Muscle of leg (tissue), 11 donors: ENCODE data around the gene PSMC3. TPM values are rescaled to one million over a fixed set of nuclear protein-coding genes. Genes with fewer than 3 reads are reported as not detected.

ENCODE experiments used
- DNase-seq: peaks from one replicate; pipeline ENCODE4 v3.0.0; 2013
- H3K27ac ChIP-seq: one replicate; pipeline ENCODE4 v1.5.1; 2013; ENCODE audit warnings: mild to moderate bottlenecking, low read length, control low read depth
- H3K27me3 ChIP-seq: one replicate; pipeline ENCODE4 v1.6.1; 2013; ENCODE audit warnings: low read length; ENCODE audit not compliant: control insufficient read depth, insufficient read depth
- H3K36me3 ChIP-seq: one replicate; pipeline ENCODE4 v1.6.1; 2013; ENCODE audit warnings: low read length; ENCODE audit not compliant: control insufficient read depth, insufficient read depth
- H3K4me1 ChIP-seq: one replicate; pipeline ENCODE4 v1.6.1; 2013; ENCODE audit warnings: low read length; ENCODE audit not compliant: control insufficient read depth, insufficient read depth
- H3K4me3 ChIP-seq: one replicate; pipeline ENCODE4 v1.5.1; 2013; ENCODE audit warnings: low read length, control low read depth
- H3K9me3 ChIP-seq: replicated peaks from 2 replicates; pipeline ENCODE4 v1.6.1; 2013; ENCODE audit warnings: low read depth, low read length; ENCODE audit not compliant: control insufficient read depth
- WGBS: methylation state at CpG from one replicate; pipeline ENCODE4 v1.1.5; 2013; ENCODE audit warnings: missing lambda C conversion rate; ENCODE audit not compliant: insufficient coverage; 5-methylcytosine and 5-hydroxymethylcytosine counted together
- polyA plus RNA-seq, 8 donors: library from polyadenylated mRNA; unstranded; fragments of 120-200 nt; gene quantifications; one replicate each; pipeline versions ENCODE4 v1.2.1 to v1.2.3, GENCODE V29; 2013; ENCODE audit warnings: inconsistent platforms in 1 of 8, low replicate concordance in 1 of 8; ENCODE audit not compliant: insufficient read length in 8 of 8, insufficient read depth in 1 of 8
- total RNA-seq: library from RNA; stranded (reverse); fragments of 120-200 nt; gene quantifications from one replicate; pipeline ENCODE4 v1.2.4, GENCODE V29; 2013

Gene PSMC3
- total and polyA plus RNA-seq, 9 donors: 99.1 to 159 (median 136) TPM

DNA sequence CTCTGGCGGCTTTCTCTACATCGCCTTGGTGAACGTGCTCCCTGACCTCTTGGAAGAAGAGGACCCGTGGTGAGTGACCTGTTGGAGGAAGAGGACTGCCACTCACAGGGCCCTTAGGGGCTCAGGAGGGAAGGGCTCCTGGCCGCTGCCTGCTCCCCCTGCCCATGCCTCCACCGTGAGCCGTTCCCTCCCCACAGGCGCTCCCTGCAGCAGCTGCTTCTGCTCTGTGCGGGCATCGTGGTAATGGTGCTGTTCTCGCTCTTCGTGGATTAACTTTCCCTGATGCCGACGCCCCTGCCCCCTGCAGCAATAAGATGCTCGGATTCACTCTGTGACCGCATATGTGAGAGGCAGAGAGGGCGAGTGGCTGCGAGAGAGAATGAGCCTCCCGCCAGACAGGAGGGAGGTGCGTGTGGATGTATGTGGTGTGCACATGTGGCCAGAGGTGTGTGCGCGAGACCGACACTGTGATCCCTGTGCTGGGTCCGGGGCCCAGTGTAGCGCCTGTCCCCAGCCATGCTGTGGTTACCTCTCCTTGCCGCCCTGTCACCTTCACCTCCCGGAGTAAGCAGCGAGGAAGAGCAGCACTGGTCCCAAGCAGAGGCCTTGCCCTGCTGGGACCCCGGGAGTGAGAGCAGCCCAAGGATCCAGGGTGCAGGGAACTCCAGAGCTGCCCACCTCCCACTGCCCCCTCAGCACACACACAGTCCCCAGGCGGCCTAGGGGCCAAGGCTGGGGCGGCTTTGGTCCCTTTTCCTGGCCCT is 11.0 kb downstream of the PSMC3 start:
- Histone ChIP-seq H3K4me3 (no peak overlapping the region), H3K36me3 (peaks cover 80% of the 10 kb centered on the region), H3K27ac (peak overlapping the region; percentile 93), H3K9me3 (no peaks in the 10 kb centered on the region), H3K27me3 (no peaks in the 10 kb centered on the region), H3K4me1 (peaks cover 56% of the 10 kb centered on the region)
- no peak for DNase-seq
- 73% methylated on average over 22 of the region's 31 CpGs for WGBS

DNA sequence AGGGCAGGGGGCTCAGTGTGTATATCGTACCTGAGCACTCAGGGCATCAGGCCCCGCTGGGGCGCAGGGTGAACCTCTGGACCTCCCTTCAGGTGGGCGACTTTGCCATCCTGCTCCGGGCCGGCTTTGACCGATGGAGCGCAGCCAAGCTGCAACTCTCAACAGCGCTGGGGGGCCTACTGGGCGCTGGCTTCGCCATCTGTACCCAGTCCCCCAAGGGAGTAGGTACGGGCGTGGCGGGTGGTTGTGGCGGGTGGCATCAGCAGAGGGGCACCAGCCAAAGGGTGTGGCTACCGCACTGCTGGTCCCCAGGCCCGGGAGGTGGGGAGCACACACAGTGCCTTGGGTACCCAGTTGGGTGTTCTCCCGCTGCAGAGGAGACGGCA is 11.6 kb downstream of the PSMC3 start:
- H3K27ac ChIP-seq: peak overlapping the region; percentile 55
- H3K9me3 ChIP-seq: no peaks in the 10 kb centered on the region
- no peak for DNase-seq
- no peak overlapping the region for H3K4me3 ChIP-seq
- H3K4me1 ChIP-seq: peaks cover 62% of the 10 kb centered on the region
- peaks cover 77% of the 10 kb centered on the region for H3K36me3 ChIP-seq
- no peaks in the 10 kb centered on the region for H3K27me3 ChIP-seq
- WGBS: 87% methylated on average over 18 of the region's 19 CpGs

DNA sequence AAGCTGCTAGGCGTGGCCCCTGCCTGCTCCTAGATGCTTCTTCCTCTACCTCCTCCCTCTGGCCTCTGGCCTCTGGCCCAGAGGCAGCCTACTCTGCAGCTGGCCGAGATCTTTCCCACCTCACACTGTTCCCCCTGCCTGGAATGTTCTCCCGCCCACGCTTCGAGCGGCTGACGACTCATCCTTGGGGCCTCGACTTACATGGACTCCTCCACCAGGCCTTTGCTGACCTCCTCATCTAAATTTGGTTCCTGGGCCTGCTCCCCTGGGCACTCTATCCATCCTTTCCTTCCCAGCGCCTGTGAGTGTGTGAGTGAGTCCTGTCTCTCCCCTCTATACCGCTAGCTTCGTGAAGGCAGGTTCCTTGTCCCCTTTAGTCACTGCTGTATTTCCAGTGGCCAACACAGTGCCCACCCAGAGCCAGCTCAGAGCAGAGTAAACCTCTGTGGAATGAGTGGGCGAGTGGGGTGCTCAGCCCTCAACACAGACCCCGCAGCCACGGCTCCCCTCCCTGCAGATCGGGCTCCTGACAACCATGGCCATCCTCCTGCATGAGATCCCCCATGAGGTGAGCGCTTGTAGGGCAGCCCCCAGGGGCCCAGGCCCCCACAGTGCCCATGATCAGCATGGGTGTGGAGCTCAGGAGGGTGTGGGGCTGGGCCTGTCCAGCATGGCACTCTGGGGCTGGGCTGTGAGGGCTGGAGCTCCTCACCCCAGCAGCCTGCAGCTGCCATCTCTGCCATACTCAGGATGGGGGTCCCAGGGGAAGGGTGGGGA is 12.1 kb downstream of the PSMC3 start:
- H3K27ac ChIP-seq: no peak overlapping the region
- peaks cover 72% of the 10 kb centered on the region for H3K36me3 ChIP-seq
- WGBS: 25% methylated on average over 8 of the region's 16 CpGs
- no peaks in the 10 kb centered on the region for H3K27me3 ChIP-seq
- H3K4me3 ChIP-seq: no peak overlapping the region
- peaks cover 68% of the 10 kb centered on the region for H3K4me1 ChIP-seq
- no peaks in the 10 kb centered on the region for H3K9me3 ChIP-seq
- no peak for DNase-seq

DNA sequence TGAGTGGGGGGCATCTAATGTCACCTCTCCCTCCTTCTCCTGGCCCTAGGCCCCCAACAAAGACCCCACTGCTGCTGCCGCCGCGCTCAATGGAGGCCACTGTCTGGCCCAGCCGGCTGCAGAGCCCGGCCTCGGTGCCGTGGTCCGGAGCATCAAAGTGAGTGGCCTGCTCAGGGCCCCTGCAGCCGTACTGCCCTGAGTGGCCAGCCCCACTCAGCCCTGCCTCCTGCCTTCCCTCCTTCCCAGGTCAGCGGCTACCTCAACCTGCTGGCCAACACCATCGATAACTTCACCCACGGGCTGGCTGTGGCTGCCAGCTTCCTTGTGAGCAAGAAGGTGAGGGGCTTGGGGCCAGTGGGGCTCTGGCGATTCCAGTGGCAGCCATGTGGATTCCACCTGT is 12.9 kb downstream of the PSMC3 start:
- no peak overlapping the region for H3K4me3 ChIP-seq
- no peaks in the 10 kb centered on the region for H3K9me3 ChIP-seq
- WGBS: 92% methylated on average over 11 of the region's 13 CpGs
- H3K27me3 ChIP-seq: no peaks in the 10 kb centered on the region
- DNase-seq: no peak
- H3K4me1 ChIP-seq: peaks cover 72% of the 10 kb centered on the region
- H3K27ac ChIP-seq: no peak overlapping the region
- H3K36me3 ChIP-seq: peaks cover 65% of the 10 kb centered on the region

DNA sequence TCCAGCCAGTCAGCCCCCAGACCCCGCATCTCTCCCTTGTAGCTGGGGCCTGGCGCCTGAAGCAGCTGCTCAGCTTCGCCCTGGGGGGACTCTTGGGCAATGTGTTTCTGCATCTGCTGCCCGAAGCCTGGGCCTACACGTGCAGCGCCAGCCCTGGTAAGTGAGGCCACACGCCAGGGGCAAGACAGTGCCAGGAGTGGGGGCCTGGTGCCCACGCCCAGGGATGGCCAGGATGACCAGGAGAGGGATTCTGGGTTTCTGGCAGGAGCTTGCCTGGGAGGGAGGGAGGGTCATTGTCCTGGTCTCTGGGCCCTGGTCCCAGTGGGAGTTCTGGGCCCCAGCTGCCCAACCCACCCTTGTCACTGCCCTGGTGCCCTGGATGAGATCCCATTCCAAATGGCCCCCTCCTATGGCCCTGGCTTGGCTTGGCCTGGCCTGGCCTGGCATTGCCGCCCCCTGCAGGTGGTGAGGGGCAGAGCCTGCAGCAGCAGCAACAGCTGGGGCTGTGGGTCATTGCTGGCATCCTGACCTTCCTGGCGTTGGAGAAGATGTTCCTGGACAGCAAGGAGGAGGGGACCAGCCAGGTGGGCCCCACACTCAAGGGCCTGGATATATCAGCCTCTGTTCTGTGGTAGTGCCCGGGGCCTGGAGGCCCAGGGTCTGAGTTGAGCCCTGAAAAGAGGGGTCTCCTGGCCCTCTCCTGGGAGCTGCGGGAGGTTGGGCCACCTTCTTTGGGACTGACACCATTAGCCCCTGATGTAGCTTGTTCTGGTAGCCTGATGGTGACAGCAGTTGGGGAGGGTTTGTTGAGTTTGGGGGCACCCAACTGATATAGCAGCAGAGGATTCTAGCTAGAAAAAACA is 14.1 kb downstream of the PSMC3 start:
- peaks cover 55% of the 10 kb centered on the region for H3K36me3 ChIP-seq
- peak overlapping the region; percentile 29 for H3K27ac ChIP-seq
- peak; percentile 65 for DNase-seq
- no peaks in the 10 kb centered on the region for H3K27me3 ChIP-seq
- 66% methylated on average over 11 of the region's 12 CpGs for whole genome bisulfite sequencing
- H3K4me1 ChIP-seq: peaks cover 79% of the 10 kb centered on the region
- H3K9me3 ChIP-seq: no peaks in the 10 kb centered on the region
- H3K4me3 ChIP-seq: no peak overlapping the region

DNA sequence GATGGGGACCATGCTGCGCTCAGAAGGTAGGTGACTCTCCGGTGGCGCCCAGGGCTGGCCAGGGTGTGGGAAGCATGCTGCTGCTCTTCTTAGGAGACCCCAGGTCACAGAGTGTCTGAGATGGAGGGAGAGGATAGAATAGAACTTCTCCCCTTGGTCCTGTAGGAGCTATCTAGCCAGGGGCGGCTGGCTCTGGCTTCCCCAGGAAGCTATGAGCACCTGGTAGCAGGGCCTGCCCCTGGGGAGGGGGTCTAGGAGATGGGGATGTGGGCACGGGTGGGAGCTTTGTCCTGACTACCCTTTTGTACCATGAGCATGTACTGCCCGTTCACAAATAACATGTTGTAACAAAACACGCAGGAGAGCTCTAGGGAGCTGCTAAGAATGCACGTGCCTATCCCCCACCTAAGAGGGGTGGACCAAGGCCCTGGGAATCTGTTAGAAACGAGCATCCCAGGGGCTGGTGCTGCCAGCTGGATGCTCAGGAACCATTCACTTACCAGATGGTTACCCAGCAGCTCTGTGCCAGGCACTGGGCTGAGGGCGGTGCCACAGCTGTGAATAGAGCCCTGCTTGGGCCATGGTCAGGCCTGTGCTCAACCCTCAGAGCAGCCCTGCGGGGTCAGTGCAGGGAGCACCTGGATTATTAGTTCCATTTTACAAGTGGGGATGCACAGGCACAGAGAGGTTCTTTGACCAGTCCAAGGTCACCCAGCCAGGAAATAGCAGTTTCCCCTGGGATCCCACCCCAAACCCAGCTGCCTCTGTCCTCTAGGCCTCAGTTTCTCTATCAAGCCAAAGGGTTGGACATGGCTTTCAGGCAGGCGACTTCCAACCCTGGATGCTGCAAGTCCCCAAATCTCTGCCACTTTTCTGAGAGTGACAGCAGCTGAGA is 15.6 kb downstream of the PSMC3 start:
- peaks cover 48% of the 10 kb centered on the region for H3K36me3 ChIP-seq
- H3K4me3 ChIP-seq: no peak overlapping the region
- H3K27ac ChIP-seq: no peak overlapping the region
- no peaks in the 10 kb centered on the region for H3K9me3 ChIP-seq
- H3K27me3 ChIP-seq: no peaks in the 10 kb centered on the region
- WGBS: 57% methylated on average over 7 of the region's 12 CpGs
- no peak for DNase-seq
- peaks cover 66% of the 10 kb centered on the region for H3K4me1 ChIP-seq

DNA sequence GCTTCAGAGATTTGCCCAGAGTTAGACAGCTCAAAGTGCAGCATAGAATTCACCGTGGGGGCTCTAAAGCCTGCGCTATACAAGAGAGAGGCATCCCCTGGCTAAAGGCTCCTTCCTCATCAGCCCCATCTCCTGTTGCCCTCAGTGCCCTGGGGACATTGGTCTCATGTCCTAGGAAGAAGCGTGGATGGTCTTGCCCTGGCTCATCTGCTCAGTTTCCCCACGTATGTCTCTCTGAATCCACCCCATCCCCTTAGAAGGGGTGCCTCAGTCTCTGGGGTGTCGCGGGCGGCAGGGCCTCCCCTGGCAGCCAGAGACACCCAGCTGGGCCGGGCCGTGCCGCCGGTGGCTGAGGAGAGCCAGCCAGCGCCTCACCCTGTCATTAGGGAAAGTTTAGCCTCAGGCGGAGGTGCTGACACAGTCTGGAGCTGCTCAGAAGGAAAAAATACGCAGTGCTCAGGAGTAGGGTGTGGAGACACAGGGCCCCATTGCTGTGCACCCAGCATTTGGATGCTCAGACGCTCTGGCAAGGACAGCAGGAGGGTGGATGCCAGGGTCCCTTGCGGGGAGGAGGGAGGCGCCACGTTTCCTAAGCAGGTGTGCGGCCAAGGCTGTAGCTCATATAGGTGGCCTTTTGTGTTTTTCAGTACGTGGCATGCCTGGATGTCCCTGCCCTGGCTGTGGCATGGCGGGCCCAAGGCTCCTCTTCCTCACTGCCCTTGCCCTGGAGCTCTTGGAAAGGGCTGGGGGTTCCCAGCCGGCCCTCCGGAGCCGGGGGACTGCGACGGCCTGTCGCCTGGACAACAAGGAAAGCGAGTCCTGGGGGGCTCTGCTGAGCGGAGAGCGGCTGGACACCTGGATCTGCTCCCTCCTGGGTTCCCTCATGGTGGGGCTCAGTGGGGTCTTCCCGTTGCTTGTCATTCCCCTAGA is 16.5 kb downstream of the PSMC3 start:
- no peak for DNase-seq
- Histone ChIP-seq H3K27me3 (no peaks in the 10 kb centered on the region), H3K4me1 (peaks cover 57% of the 10 kb centered on the region), H3K4me3 (peak overlapping the region; percentile 86), H3K27ac (peak overlapping the region; percentile 92), H3K9me3 (no peaks in the 10 kb centered on the region), H3K36me3 (peaks cover 39% of the 10 kb centered on the region)
- 61% methylated on average over 27 of the region's 31 CpGs for WGBS

DNA sequence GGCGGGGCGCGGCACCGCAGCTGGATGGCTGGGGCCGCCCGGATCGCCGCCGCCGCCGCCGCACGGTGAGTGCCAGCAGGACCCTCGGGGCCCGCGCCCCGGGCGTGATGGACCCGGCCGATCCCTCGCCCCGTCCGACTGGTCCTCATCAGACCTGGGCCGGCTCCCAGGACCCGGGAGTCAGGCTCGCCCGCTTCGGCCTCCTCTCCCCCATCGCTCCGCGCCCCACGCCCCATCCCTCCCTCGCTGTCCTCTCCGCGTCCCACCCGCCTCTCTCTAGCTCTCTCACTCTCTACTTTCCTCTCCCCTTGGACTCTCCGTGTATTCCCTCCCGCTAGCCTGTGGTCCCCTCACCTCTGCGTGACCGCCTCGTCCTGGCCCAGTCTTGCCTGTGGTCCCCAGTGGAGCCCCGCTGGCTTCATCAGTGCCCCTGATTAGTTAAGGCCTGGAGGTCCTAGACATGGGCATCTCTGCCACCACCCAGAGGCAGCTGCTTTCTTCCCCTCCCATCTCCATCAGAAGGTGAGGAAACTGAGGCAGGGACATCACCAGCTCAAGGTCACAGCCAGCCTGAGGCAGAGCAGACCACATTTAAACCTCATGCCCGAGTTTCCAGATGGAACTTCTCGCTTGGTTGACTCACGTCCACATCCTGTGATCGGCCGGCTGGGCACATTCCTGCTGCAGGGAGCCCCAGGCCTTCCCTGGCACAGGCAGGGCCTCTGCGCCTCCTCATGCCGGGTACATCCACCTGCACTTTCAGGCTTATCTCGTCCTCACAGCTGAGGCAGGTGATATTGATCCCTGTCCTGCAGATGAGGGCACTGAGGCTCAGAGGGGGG is 17.4 kb downstream of the PSMC3 start:
- WGBS: 2% methylated on average over 46 of the region's 50 CpGs
- H3K4me1 ChIP-seq: peaks cover 48% of the 10 kb centered on the region
- peaks cover 30% of the 10 kb centered on the region for H3K36me3 ChIP-seq
- DNase-seq: no peak
- H3K4me3 ChIP-seq: peak overlapping the region; percentile 86
- H3K27me3 ChIP-seq: no peaks in the 10 kb centered on the region
- H3K9me3 ChIP-seq: no peaks in the 10 kb centered on the region
- H3K27ac ChIP-seq: peak overlapping the region; percentile 92
